Measurements from ENCODE around the gene NLRP7. TPM values are rescaled to one million over a fixed set of nuclear protein-coding genes. Genes with fewer than 3 reads are reported as not detected.
"Not testable (repeated sequence)": the region's sequence is repeated elsewhere in the genome, so short reads cannot be mapped to it uniquely, and the experiment has no call there.

Gene NLRP7
- polyA plus RNA-seq (ENCODE audit: insufficient read length in 3 of 3), result under 1 TPM in 1 of 3 donors, not detected in 2; 0.08 TPM

DNA sequence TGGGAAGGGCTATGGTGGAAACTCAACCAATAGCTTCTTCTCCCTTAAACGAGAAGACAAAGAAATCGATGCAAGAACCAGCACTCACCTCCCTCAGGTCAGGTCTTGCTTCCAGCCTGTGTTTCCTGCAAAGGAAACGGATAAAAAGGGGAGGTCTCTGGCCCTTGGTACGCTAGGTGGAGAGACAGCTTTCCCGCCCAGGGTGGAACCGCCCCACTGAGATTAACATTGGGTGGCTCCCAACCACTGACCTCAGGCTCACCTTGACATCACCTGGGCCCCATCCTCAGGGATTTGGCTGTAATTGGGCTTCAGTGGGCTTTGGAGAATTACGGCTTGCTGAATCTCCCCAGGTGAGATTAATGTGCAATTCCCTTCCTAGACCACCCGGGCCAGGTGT, at the start of gene NLRP7:
TSS of gene NLRP7 (minus strand) at position 150 of the 400 bp plus-strand sequence.
- DNase-seq (ENCODE audit: low read depth in 3 of 3, low spot score in 2 of 3), result no peak

DNA sequence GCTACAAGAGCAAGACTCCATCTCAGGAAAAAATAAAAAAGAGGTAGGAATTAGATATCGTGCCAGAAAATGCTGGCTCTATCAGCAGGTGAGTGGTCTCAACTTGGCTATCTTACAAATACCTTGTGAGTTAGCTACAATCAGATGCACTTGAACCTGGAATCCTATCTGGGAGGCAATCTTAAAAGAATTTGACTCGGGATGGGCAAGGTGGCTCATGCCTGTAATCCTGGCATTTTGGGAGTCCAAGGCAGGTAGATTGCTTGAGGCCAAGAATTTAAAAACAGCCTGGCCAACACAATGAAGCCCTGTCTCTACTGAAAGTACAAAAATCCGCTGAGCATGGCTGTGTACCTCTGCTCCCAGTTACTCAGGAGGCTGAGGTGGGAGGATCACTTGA, 48.2 kb upstream of the NLRP7 start:
- DNase-seq (ENCODE audit: low read depth in 3 of 3, low spot score in 2 of 3), result no peak

- DNase-seq (ENCODE audit: low read depth in 3 of 3, low spot score in 2 of 3), result not testable (repeated sequence)
Observed at GRCh38 chr19:54989531-54989930, 42.2 kb upstream of the NLRP7 start.

GRCh38 chr19:54982562-54982961, 35.2 kb upstream of the NLRP7 start:
- DNase-seq (ENCODE audit: low read depth in 3 of 3, low spot score in 2 of 3), result not testable (repeated sequence)

GRCh38 chr19:54973229-54974090, 26.1 kb upstream of the NLRP7 start:
- not testable (repeated sequence) for DNase-seq (ENCODE audit: low read depth in 3 of 3, low spot score in 2 of 3)

GRCh38 chr19:54971446-54971845, 24.1 kb upstream of the NLRP7 start:
- not testable (repeated sequence) for DNase-seq (ENCODE audit: low read depth in 3 of 3, low spot score in 2 of 3)

DNA sequence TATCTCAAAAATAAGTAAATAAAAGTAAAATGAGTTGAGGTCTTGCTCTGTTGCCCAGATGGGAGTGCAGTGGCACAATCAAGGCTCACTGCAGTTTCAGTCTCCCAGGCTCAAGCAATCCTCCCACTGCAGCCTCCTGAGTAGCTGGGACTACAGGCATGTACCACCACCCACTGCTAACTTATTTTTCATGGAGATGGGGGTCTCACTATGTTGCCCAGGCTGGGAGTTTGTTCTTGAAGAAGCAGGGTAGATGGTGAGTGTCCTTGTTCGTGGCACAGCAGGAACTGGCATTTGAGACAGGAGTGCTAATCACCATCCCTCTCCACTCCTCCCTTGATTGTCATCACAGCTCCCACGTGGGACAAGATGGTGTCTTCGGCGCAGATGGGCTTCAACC, 22.3 kb upstream of the NLRP7 start:
- DNase-seq (ENCODE audit: low read depth in 3 of 3, low spot score in 2 of 3), result no peak

GRCh38 chr19:54967611-54968010, 20.3 kb upstream of the NLRP7 start:
- DNase-seq (ENCODE audit: low read depth in 3 of 3, low spot score in 2 of 3), result no peak

GRCh38 chr19:54965055-54965454, 17.7 kb upstream of the NLRP7 start:
- not testable (repeated sequence) for DNase-seq (ENCODE audit: low read depth in 3 of 3, low spot score in 2 of 3)

DNA sequence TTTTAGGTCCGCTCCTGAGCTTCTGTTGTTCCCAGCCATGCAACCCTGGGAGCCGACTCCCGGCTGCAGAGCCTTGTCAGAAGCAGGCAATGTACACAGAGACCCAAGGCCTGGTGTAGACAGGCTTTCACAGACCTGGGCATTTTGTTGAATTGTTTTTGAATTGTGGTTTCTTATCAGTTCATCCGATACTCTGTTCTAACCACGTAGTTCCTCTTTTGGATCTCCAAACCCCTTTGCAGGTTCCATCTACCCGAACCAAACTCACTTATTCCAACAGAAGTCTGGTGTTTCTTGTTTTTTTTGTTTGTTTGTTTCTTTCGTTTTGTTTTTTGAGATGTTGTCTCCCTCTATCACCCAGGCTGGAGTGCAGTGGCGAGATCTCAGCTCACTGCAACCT, 12.5 kb upstream of the NLRP7 start:
- DNase-seq (ENCODE audit: low read depth in 3 of 3, low spot score in 2 of 3), result no peak

GRCh38 chr19:54955376-54955775, 8.0 kb upstream of the NLRP7 start:
- no peak for DNase-seq (ENCODE audit: low read depth in 3 of 3, low spot score in 2 of 3)

DNA sequence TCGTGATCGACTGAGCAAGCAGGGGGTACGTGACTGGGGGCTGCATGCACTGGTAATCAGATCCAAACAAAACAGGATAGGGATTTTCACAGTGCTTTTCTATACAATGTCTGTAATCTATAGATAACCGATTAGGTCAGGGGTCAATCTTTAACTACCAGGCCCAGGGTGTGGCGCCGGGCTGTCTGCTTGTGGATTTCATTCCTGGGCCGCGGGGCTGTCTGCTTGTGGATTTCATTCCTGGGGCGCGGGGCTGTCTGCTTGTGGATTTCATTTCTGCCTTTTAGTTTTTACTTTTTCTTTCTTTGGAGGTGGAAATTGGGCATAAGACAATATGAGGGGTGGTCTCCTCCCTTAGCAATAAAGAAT, 6.0 kb upstream of the NLRP7 start:
- not testable (repeated sequence) for DNase-seq (ENCODE audit: low read depth in 3 of 3, low spot score in 2 of 3)

GRCh38 chr19:54952591-54953344, 5.4 kb upstream of the NLRP7 start:
- no peak for DNase-seq (ENCODE audit: low read depth in 3 of 3, low spot score in 2 of 3)

DNA sequence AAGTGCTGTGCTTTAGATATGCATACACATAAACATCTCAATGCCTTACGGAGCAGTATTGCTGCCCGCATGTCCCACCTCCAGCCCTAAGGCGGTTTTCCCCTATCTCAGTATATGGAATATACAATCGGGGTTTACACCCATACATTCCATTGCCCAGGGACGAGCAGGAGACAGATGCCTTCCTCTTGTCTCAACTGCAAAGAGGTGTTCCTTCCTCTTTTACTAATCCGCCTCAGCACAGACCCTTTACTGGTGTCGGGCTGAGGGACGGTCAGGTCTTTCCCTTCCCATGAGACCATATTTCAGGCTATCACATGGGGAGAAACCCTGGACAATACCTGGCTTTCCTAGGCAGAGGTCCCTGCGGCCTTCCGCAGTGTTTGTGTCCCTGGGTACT, 3.2 kb upstream of the NLRP7 start:
- DNase-seq (ENCODE audit: low read depth in 3 of 3, low spot score in 2 of 3), result not testable (repeated sequence)

DNA sequence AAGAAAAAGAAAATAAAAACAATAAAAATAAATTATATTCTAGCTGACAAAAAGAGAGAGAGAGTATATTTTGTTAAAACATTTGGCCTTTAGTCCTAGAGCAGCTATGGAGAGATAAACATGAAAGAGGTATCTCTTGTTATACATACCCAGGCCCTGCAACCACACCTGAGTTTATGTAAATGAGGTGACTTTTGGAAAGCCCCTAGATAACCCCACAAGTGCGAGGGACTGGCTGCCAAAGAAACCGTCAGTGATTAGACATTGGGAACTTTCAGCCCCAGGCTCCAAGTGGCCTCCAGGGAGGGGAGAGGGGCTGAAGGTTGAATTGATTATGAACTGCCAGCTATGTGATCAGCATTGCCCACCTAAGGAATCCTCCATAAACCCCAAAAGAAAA, 2.1 kb upstream of the NLRP7 start:
- DNase-seq (ENCODE audit: low read depth in 3 of 3, low spot score in 2 of 3), result no peak

GRCh38 chr19:54943772-54944361, 3.5 kb downstream of the NLRP7 start:
- not testable (repeated sequence) for DNase-seq (ENCODE audit: low read depth in 3 of 3, low spot score in 2 of 3)

- not testable (repeated sequence) for DNase-seq (ENCODE audit: low read depth in 3 of 3, low spot score in 2 of 3)
Observed at GRCh38 chr19:54939538-54939937, 7.8 kb downstream of the NLRP7 start.

- DNase-seq (ENCODE audit: low read depth in 3 of 3, low spot score in 2 of 3), result no peak
Observed at GRCh38 chr19:54938906-54939305, 8.4 kb downstream of the NLRP7 start.

GRCh38 chr19:54937926-54938325, 9.4 kb downstream of the NLRP7 start:
- DNase-seq (ENCODE audit: low read depth in 3 of 3, low spot score in 2 of 3), result no peak

- no peak for DNase-seq (ENCODE audit: low read depth in 3 of 3, low spot score in 2 of 3)
Observed at GRCh38 chr19:54928299-54928698, 19.0 kb downstream of the NLRP7 start.

DNA sequence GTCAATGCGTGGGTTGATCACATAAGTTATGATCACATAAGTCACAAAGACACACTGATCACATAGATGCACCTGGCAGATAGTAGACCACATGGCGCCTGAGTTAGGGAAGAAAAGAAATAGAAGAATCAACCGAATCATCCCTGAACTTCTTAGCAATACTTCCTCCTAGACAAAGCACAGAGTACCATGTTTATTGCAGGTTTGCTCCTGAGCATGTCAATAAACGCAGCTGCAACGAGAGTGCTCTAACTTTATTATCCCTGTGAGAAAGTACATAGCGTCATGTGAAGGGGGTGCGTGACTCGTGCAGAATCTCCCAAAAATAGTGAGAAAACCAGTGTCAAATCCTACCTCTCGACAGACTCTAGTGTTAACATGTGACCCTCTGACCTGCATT, 24.1 kb downstream of the NLRP7 start:
- DNase-seq (ENCODE audit: low read depth in 3 of 3, low spot score in 2 of 3), result no peak
